Measurements from ENCODE around the gene SLC19A1.

GRCh38 chr21:45482899-45483821 lies 59.1 kb downstream of the SLC19A1 start:
- TF ChIP-seq POLR2A (IDR thresholded peaks at IDR 0.05) (no peak), CTCF (IDR thresholded peaks at IDR 0.05 in 8 of 11, conservative IDR thresholded peaks at IDR 0.05 in 3 of 11) (no peak), POLR2AphosphoS5 (IDR thresholded peaks at IDR 0.05) (peak in 2 of 3 donors; percentile 64 to 74)
